ENCODE results near the gene TTC22.

Gene TTC22

GRCh38 chr1:54833121-54833520 is 32.0 kb upstream of the TTC22 start:
- no peak for DNase-seq

- no peak for DNase-seq
These were observed 25.2 kb upstream of the TTC22 start for GRCh38 chr1:54826226-54826816.

- DNase-seq: no peak
These were observed 24.6 kb upstream of the TTC22 start for GRCh38 chr1:54825696-54826095.

- DNase-seq: no peak
These were observed 22.5 kb upstream of the TTC22 start for GRCh38 chr1:54823670-54824069.

- DNase-seq: no peak
These were observed 18.6 kb upstream of the TTC22 start for GRCh38 chr1:54819733-54820132.

- no peak for DNase-seq
These were observed 18.0 kb upstream of the TTC22 start for GRCh38 chr1:54819195-54819536.

GRCh38 chr1:54818461-54819194 is 17.5 kb upstream of the TTC22 start:
- DNase-seq: no peak

- DNase-seq: no peak
These were observed 15.8 kb upstream of the TTC22 start for GRCh38 chr1:54816951-54817350.

- no peak for DNase-seq
These were observed 15.0 kb upstream of the TTC22 start for GRCh38 chr1:54816130-54816529.

- no peak for DNase-seq
These were observed 14.2 kb upstream of the TTC22 start for GRCh38 chr1:54815086-54815876.

GRCh38 chr1:54814571-54814970 is 13.4 kb upstream of the TTC22 start:
- no peak for DNase-seq

- no peak for DNase-seq
These were observed 13.0 kb upstream of the TTC22 start for GRCh38 chr1:54814126-54814498.

GRCh38 chr1:54813485-54814125 is 12.5 kb upstream of the TTC22 start:
- no peak for DNase-seq

GRCh38 chr1:54812801-54813484 is 11.8 kb upstream of the TTC22 start:
- no peak for DNase-seq

GRCh38 chr1:54811739-54812655 is 10.9 kb upstream of the TTC22 start:
- DNase-seq: no peak

- DNase-seq: no peak
These were observed 9.9 kb upstream of the TTC22 start for GRCh38 chr1:54811066-54811465.

GRCh38 chr1:54810153-54810942 is 9.2 kb upstream of the TTC22 start:
- DNase-seq: no peak

- no peak for DNase-seq
These were observed 8.5 kb upstream of the TTC22 start for GRCh38 chr1:54809496-54810074.

GRCh38 chr1:54808443-54809207 is 7.5 kb upstream of the TTC22 start:
- DNase-seq: no peak

GRCh38 chr1:54807756-54808155 is 6.6 kb upstream of the TTC22 start:
- DNase-seq: no peak

Data from NCI-H1417 treated with DMSO at 0.1 percent for 48 hours (cell line).